Spinal cord (tissue), 10 donors: ENCODE data around the gene DBH. TPM values are rescaled to one million over a fixed set of nuclear protein-coding genes. Genes with fewer than 3 reads are reported as not detected.
A peak's percentile ranks its signal among the peaks of the same experiment; 100 is the strongest.

ENCODE experiments used
- DNase-seq, 6 donors: peaks; one replicate each; pipeline versions ENCODE4 v3.0.0 to v3.0.0-alpha.2; 2013 to 2015; ENCODE audit warnings: low spot score in 6 of 6, low read depth in 4 of 6
- H3K27ac ChIP-seq: one replicate; pipeline ENCODE4 v1.5.1; 2013; ENCODE audit warnings: low read depth, low read length, control low read depth
- H3K27me3 ChIP-seq: one replicate; pipeline ENCODE4 v1.6.1; 2013; ENCODE audit warnings: low read length; ENCODE audit not compliant: control insufficient read depth, insufficient read depth
- H3K36me3 ChIP-seq: one replicate; pipeline ENCODE4 v1.6.1; 2013; ENCODE audit warnings: low read length; ENCODE audit not compliant: control insufficient read depth, insufficient read depth
- H3K4me1 ChIP-seq: one replicate; pipeline ENCODE4 v1.6.1; 2013; ENCODE audit warnings: low read length; ENCODE audit not compliant: control insufficient read depth, insufficient read depth
- H3K4me3 ChIP-seq: one replicate; pipeline ENCODE4 v1.5.1; 2013; ENCODE audit warnings: low read depth, low read length, control low read depth
- H3K9me3 ChIP-seq: one replicate; pipeline ENCODE4 v1.6.1; 2013; ENCODE audit warnings: low read length; ENCODE audit not compliant: control insufficient read depth, insufficient read depth
- WGBS: methylation state at CpG from one replicate; pipeline ENCODE4 v1.1.5; 2013; ENCODE audit warnings: missing lambda C conversion rate; ENCODE audit not compliant: insufficient coverage; 5-methylcytosine and 5-hydroxymethylcytosine counted together
- polyA plus RNA-seq, 2 donors: library from polyadenylated mRNA; unstranded; fragments of 120-200 nt; gene quantifications; one replicate each; pipeline ENCODE4 v1.2.1, GENCODE V29; 2013; ENCODE audit not compliant: insufficient read length in 2 of 2
- total RNA-seq, 2 donors: library from RNA; depleted of rRNA in 1 of 2; stranded (reverse); fragments of 120-200 nt in 1 of 2; fragments of >200 nt in 1 of 2; gene quantifications; one replicate each; pipeline versions ENCODE4 v1.2.3 to v1.2.4, GENCODE V29; 2013 to 2014
- donor health status: healthy.

DBH gene
- total and polyA plus RNA-seq, 4 donors: 0.50 to 2.2 (median 1.3) TPM; not detected in 1

DNA sequence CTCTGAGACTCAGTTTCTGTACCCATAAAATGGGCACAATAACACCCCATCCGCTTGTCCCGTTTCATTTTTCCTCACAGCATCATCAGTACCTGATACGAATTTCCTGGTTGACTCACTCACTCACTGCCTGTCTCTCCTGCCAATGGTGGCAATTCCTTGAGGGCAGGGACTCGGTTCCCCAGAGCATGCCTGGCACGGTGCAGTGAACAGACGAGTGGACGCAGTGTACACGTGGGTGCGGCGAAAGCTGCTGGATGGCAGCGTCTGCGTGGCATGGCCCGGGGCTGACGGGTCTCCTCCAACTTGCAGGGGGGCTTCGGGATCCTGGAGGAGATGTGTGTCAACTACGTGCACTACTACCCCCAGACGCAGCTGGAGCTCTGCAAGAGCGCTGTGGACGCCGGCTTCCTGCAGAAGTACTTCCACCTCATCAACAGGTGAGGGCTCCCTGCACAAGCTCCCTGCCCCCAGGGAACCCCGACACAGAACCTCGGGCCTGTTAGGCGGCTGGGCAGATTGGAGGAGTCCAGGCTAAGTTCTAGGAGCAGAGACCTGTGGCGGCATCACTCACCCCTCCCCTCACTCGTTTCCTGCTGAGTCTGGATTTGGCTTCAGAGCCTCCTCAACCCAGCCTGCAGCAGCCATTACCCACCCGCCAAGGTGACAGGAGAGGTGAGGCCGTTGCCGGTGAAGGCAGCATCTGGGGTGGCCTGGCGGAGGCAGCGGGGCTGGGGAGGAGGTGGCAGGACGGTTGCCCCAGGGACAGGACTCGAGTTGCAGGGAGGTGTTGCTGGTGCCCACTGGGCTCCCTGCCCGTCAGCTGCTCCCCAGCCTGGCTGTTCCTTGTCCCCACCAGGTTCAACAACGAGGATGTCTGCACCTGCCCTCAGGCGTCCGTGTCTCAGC lies 20.3 kb downstream of the DBH start:
- Histone ChIP-seq H3K9me3 (no peaks in the 10 kb centered on the region), H3K4me1 (peaks cover 47% of the 10 kb centered on the region), H3K27me3 (peaks cover 38% of the 10 kb centered on the region), H3K36me3 (peaks cover 4% of the 10 kb centered on the region), H3K4me3 (no peak overlapping the region), H3K27ac (no peak overlapping the region)
- DNase-seq: no peak
- 73% methylated on average over 35 of the region's 36 CpGs for WGBS

DNA sequence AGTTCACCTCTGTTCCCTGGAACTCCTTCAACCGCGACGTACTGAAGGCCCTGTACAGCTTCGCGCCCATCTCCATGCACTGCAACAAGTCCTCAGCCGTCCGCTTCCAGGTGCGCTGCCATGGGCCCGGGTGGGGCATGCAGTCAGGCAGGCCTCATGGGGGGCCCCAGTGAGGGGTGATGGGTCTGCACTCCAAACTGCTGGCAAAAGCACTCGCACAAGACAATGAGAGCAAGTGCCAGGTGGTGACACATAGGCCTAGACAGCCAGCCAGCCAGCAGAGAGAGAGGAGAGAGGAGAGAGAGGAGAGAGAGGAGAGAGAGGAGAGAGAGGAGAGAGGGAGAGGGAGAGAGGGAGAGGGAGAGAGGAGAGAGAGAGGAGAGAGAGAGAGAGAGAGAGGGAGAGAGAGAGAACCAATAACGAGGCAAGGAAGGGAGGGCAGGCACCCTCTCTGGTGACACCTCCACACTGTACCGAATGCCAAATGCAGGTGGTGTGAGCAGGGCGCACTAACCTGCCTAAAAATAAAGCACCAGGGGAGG lies 21.0 kb downstream of the DBH start:
- no peak overlapping the region for H3K27ac ChIP-seq
- H3K4me1 ChIP-seq: peaks cover 47% of the 10 kb centered on the region
- H3K36me3 ChIP-seq: peaks cover 9% of the 10 kb centered on the region
- H3K9me3 ChIP-seq: no peaks in the 10 kb centered on the region
- peaks cover 38% of the 10 kb centered on the region for H3K27me3 ChIP-seq
- peak in 2 of 6 donors; percentile 30 to 42 for DNase-seq
- H3K4me3 ChIP-seq: no peak overlapping the region
- WGBS: 67% methylated on average over 5 of the region's 13 CpGs

DNA sequence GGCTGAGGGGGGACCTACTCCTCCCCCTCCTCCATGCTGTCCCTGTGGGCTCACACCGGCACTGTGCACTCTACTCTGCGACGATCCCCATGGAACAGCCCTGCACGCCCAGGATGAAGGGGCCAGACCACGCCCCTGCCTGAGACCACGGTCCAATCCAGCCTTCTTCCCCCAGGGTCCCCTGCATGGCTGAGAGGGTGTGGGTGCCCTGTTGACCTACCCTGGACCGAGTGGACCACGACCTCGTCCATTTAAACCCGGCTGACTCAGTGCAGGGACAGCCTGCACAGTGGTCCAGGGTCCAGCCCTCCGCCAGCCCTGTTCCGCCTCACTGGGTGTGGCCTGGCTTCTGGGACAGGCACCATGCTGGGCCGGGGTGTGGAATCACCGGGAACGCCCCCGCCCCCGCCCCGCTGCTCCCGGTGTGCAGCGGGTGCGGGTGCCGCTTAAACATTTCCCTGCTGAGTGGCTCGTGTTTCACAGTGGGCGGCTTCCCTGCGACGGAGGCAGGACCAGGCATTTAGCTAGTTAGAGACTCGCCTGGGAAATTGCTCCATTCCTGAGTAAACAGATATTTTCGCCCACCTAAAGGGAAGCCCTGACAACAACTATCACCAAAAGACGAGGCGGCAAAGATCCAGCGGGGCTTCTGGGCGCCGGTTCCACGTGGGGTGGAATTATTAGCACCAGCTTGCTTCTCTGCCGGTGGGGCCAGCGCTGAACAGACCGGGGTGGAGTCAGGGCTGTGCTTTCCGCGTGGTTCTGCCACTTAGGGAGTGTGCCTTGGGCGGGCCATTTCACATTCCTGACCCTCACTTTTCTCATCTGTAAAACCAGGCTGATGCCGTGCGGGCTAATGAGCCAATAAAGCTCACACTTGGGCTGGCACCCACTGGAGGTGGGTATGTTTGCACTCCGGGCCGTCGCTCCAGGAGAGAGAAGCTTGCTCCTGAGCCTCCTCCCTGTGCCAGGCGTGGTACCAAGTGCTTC lies 22.6 kb downstream of the DBH start:
- peaks cover 47% of the 10 kb centered on the region for H3K4me1 ChIP-seq
- H3K27ac ChIP-seq: no peak overlapping the region
- peaks cover 19% of the 10 kb centered on the region for H3K36me3 ChIP-seq
- peaks cover 38% of the 10 kb centered on the region for H3K27me3 ChIP-seq
- no peaks in the 10 kb centered on the region for H3K9me3 ChIP-seq
- peak in 2 of 6 donors; percentile 42 to 62 for DNase-seq
- 7% methylated on average over 46 of the region's 46 CpGs for WGBS
- H3K4me3 ChIP-seq: no peak overlapping the region

- H3K4me3 ChIP-seq: no peak overlapping the region
- H3K4me1 ChIP-seq: peaks cover 46% of the 10 kb centered on the region
- peaks cover 23% of the 10 kb centered on the region for H3K36me3 ChIP-seq
- no peaks in the 10 kb centered on the region for H3K9me3 ChIP-seq
- WGBS: 50% methylated on average over 13 of the region's 13 CpGs
- H3K27ac ChIP-seq: no peak overlapping the region
- peaks cover 35% of the 10 kb centered on the region for H3K27me3 ChIP-seq
- peak in 1 of 6 donors; percentile 88 for DNase-seq
Measured at GRCh38 chr9:133659516-133659915, 23.4 kb downstream of the DBH start.

DNA sequence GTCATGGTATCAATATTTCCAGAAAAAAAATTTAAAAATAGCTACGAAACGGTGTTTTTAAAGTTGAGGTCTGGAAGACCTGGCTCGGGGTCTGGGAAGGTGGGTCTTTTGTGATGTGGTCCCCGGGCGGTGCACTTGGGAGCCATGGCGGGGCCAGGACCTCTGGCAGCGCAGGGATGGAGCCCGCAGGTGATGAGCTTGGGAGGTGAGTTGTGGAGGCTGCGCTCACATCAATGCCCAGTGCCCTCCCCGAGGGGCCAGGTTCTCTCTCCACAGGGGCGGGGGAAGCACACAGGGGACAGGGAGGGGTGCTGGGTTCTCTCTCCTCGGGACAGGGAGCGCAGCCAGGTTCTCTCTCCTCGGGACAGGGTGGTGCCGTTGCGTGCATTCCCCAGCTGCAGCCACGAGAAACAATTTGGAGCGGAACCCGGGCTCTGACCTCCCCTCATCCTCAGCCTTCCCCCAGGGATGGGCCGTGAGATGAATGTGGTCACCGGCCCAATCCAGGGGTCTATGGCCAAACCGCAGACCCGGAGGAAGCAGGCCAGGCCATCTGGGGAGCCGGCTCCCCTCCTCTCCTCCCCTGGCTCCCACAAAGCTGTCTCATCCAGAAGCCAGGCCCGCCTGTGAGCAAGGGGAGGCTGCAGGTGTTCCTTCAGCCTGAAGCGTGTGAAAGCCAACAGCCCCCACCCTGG lies 25.8 kb downstream of the DBH start:
- H3K27me3 ChIP-seq: peaks cover 15% of the 10 kb centered on the region
- peaks cover 24% of the 10 kb centered on the region for H3K4me1 ChIP-seq
- H3K36me3 ChIP-seq: peaks cover 34% of the 10 kb centered on the region
- H3K27ac ChIP-seq: no peak overlapping the region
- no peak for DNase-seq
- H3K9me3 ChIP-seq: no peaks in the 10 kb centered on the region
- 82% methylated on average over 25 of the region's 26 CpGs for WGBS
- no peak overlapping the region for H3K4me3 ChIP-seq

DNA sequence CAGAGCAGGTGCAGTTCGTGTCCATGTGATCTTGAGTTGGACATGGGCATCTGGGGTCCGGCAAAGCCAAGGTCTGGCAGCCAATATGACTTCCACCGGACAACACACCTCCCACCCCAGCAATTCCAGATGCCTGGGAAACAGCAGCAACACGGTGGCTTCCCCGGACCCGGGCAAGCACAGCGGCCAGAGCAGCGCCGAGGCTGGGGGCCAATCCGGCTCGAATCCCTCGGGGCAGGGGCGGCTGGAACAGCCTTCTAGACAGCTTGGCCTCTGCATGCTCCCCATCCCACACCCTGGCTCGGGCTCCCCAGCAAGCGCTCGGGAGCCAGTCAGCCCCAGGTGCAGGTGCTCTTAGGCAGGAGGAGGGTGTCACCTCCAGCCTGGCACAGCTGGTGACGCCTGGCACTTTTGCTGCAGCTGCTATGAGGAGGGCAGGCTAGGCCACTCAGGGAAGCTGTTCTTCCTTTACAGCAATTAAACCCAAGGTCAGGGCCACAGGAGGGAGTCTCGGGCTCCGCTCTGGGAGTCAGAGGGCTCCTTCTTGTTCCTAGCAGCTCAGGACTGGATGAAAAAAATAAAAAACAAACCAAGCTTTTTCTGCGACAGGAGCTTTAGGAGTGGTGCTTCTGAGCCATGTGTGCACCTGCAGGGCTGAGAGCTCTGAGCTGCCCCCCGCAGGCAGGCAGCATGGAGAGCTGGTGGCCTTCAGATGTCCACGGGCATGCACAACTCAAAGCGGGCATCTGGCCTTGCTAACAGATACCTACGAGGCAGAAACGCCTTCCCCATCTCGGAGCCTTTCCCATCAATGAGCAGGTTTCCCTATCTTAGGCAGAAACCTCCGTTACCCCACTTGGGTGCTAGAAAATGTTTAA lies 28.2 kb downstream of the DBH start:
- Histone ChIP-seq H3K4me3 (no peak overlapping the region), H3K27me3 (peaks cover 4% of the 10 kb centered on the region), H3K36me3 (peaks cover 37% of the 10 kb centered on the region), H3K9me3 (no peaks in the 10 kb centered on the region), H3K4me1 (peaks cover 6% of the 10 kb centered on the region), H3K27ac (no peak overlapping the region)
- WGBS: 86% methylated on average over 24 of the region's 27 CpGs
- DNase-seq: no peak

- H3K27me3 ChIP-seq: no peaks in the 10 kb centered on the region
- H3K4me3 ChIP-seq: no peak overlapping the region
- H3K4me1 ChIP-seq: no peaks in the 10 kb centered on the region
- no peak for DNase-seq
- peaks cover 43% of the 10 kb centered on the region for H3K36me3 ChIP-seq
- no peak overlapping the region for H3K27ac ChIP-seq
- H3K9me3 ChIP-seq: no peaks in the 10 kb centered on the region
- 92% methylated on average over 12 of the region's 13 CpGs for WGBS
Measured at GRCh38 chr9:133665096-133665495, 28.9 kb downstream of the DBH start.

GRCh38 chr9:133665535-133665934 lies 29.4 kb downstream of the DBH start:
- 88% methylated on average over 9 of the region's 12 CpGs for WGBS
- H3K4me3 ChIP-seq: no peak overlapping the region
- H3K4me1 ChIP-seq: no peaks in the 10 kb centered on the region
- no peaks in the 10 kb centered on the region for H3K9me3 ChIP-seq
- no peaks in the 10 kb centered on the region for H3K27me3 ChIP-seq
- H3K36me3 ChIP-seq: peaks cover 47% of the 10 kb centered on the region
- H3K27ac ChIP-seq: no peak overlapping the region
- no peak for DNase-seq
